Measurements from ENCODE around the gene PTPRZ1. TPM values are rescaled to one million over a fixed set of nuclear protein-coding genes. Genes with fewer than 3 reads are reported as not detected.
A peak's percentile ranks its signal among the peaks of the same experiment; 100 is the strongest.

Gene PTPRZ1
- polyA plus RNA-seq, 12 donors = 2.7 to 45.1 (median 7.1) TPM; not detected in 1

GRCh38 chr7:122054393-122054792 is 181.4 kb downstream of the PTPRZ1 start:
- no peak for DNase-seq

- DNase-seq = no peak
Measured at GRCh38 chr7:122055073-122055472, 182.1 kb downstream of the PTPRZ1 start.

GRCh38 chr7:122056977-122057376 is 184.0 kb downstream of the PTPRZ1 start:
- DNase-seq = no peak

- no peak for DNase-seq
Measured at GRCh38 chr7:122059542-122059941, 186.6 kb downstream of the PTPRZ1 start.

- DNase-seq = no peak
Measured at GRCh38 chr7:122063146-122063545, 190.2 kb downstream of the PTPRZ1 start.

GRCh38 chr7:122064971-122065370 is 192.0 kb downstream of the PTPRZ1 start:
- DNase-seq = no peak

- DNase-seq = no peak
Measured at GRCh38 chr7:122067077-122067476, 194.1 kb downstream of the PTPRZ1 start.

- DNase-seq = no peak
Measured at GRCh38 chr7:122068046-122068445, 195.1 kb downstream of the PTPRZ1 start.

GRCh38 chr7:122068999-122069398 is 196.0 kb downstream of the PTPRZ1 start:
- no peak for DNase-seq

GRCh38 chr7:122070062-122070461 is 197.1 kb downstream of the PTPRZ1 start:
- no peak for DNase-seq

- no peak for DNase-seq
Measured at GRCh38 chr7:122070834-122071233, 197.9 kb downstream of the PTPRZ1 start.

- no peak for DNase-seq
Measured at GRCh38 chr7:122072272-122072671, 199.3 kb downstream of the PTPRZ1 start.

- DNase-seq = no peak
Measured at GRCh38 chr7:122072924-122073599, 200.1 kb downstream of the PTPRZ1 start.

GRCh38 chr7:122073635-122074034 is 200.7 kb downstream of the PTPRZ1 start:
- no peak for DNase-seq

GRCh38 chr7:122082160-122082559 is 209.2 kb downstream of the PTPRZ1 start:
- DNase-seq = no peak

GRCh38 chr7:122082670-122083069 is 209.7 kb downstream of the PTPRZ1 start:
- no peak for DNase-seq

- peak; percentile 57 for DNase-seq
Measured at GRCh38 chr7:122092964-122093797, 220.2 kb downstream of the PTPRZ1 start.

- DNase-seq = no peak
Measured at GRCh38 chr7:122094549-122094948, 221.6 kb downstream of the PTPRZ1 start.

- DNase-seq = no peak
Measured at GRCh38 chr7:122095642-122096041, 222.7 kb downstream of the PTPRZ1 start.

GRCh38 chr7:122100021-122100420 is 227.1 kb downstream of the PTPRZ1 start:
- DNase-seq = no peak

GRCh38 chr7:122103064-122103463 is 230.1 kb downstream of the PTPRZ1 start:
- no peak for DNase-seq

Measured in muscle of arm (tissue), 12 donors.